Tibial nerve (tissue), 4 donors: Measurements from ENCODE around the gene INTS11.

Source experiments
- CTCF ChIP-seq, 5 experiments: fragments of 200-600 bp in 3 of 5; fragments of 450-650 bp in 2 of 5; sonication (generic) in 3 of 5; IDR thresholded peaks; one replicate each; pipeline ENCODE4 v1.5.1; 2016 to 2019; ENCODE audit warnings: antibody characterized with exemption in 5 of 5, mild to moderate bottlenecking in 3 of 5, moderate library complexity in 2 of 5
- EP300 ChIP-seq, 2 donors: sonication (generic); formaldehyde crosslinking; IDR thresholded peaks; one replicate each; pipeline ENCODE4 v1.6.1; 2017; ENCODE audit warnings: antibody characterized with exemption in 2 of 2, mild to moderate bottlenecking in 1 of 2
- POLR2A ChIP-seq, 2 donors: fragments of 450-650 bp; IDR thresholded peaks; one replicate each; pipeline ENCODE4 v1.6.1; 2017; ENCODE audit warnings: antibody characterized with exemption in 2 of 2, mild to moderate bottlenecking in 2 of 2, moderate library complexity in 2 of 2

- TF ChIP-seq CTCF (IDR thresholded peaks at IDR 0.05) (no peak), EP300 (IDR thresholded peaks at IDR 0.05) (no peak), POLR2A (IDR thresholded peaks at IDR 0.05) (no peak)
These were observed 17.1 kb upstream of the INTS11 start for GRCh38 chr1:1341549-1342021.
